ENCODE measurements around the gene PTPDC1. TPM values are rescaled to one million over a fixed set of nuclear protein-coding genes. Genes with fewer than 3 reads are reported as not detected.

PTPDC1 gene
- total and polyA plus RNA-seq, 9 of the 15 experiments (the other 6 are each of a cell fraction or from before 2014, with no cell fraction given) = 1.1 to 8.1 (median 5.7) TPM

DNA sequence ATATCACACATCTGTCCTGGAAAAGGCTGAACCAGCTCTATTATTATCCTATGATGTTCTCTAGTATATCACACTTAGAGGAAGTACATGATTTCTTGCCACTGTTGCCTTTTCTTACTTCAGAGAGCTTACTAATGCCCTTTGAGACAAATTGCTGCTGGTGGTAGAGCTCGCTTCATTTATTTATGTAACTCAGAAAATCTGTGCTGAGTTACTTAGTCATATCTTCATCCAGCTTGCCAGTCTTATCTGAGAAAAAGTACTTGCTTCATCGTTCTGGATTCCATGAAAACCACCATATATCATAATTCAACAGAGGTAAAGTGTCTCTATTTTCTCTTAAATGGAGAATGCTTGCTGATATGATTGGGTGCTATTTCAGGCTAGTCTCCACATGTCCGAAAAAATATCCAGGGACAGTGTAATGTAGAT is 26.6 kb downstream of the PTPDC1 start (continued):
- TF ChIP-seq SOX6 (IDR thresholded peaks at IDR 0.05) (0 out of 2 replicates have a peak, but pooled peaks have one; percentile 43), KLF16 (IDR thresholded peaks at IDR 0.05) (peak; percentile 84; the same call in 1 of the 2 replicates), FOS (IDR thresholded peaks at IDR 0.05; ENCODE audit: extremely low read depth, insufficient read length) (no peak), ZNF347 (CRISPR knock-in tag; IDR thresholded peaks at IDR 0.05; ENCODE audit: low read depth) (no peak), CHCHD3 (CRISPR knock-in tag; IDR thresholded peaks at IDR 0.05) (no peak), SAFB2 (IDR thresholded peaks at IDR 0.05; ENCODE audit: borderline replicate concordance, low read depth, low read length, severe bottlenecking) (no peak), TSC22D4 (tag; IDR thresholded peaks at IDR 0.05) (no peak), KLF1 (tag; IDR thresholded peaks at IDR 0.05) (no peak), CTBP1 (IDR thresholded peaks at IDR 0.05; ENCODE audit: borderline replicate concordance) (peak; percentile 39; the same call in 1 of the 2 replicates), MNT (conservative IDR thresholded peaks at IDR 0.05) (peak; percentile 36 to 61; a peak in 3 of 4 replicates), EP400 (IDR thresholded peaks at IDR 0.05) (peak; percentile 45; the same call in 1 of the 2 replicates), C11orf30 (IDR thresholded peaks at IDR 0.05; ENCODE audit: low read depth) (0 out of 2 replicates have a peak, but pooled peaks have one; percentile 19), RHOXF2B (CRISPR knock-in tag; conservative IDR thresholded peaks at IDR 0.05) (no peak), E2F3 (CRISPR knock-in tag; IDR thresholded peaks at IDR 0.05) (no peak), CEBPB (tag; IDR thresholded peaks at IDR 0.05) (peak; percentile 80), YBX1 (IDR thresholded peaks at IDR 0.05) (no peak), ZBTB33 (CRISPR knock-in tag; IDR thresholded peaks at IDR 0.05) (no peak), MCM3 (IDR thresholded peaks at IDR 0.05) (no peak), KDM2B (CRISPR knock-in tag; IDR thresholded peaks at IDR 0.05) (no peak), MEIS2 (IDR thresholded peaks at IDR 0.05; ENCODE audit: partially characterized antibody) (peak; percentile 97), SMARCC2 (IDR thresholded peaks at IDR 0.05; ENCODE audit: low read depth) (peak; percentile 58; the same call in 1 of the 2 replicates), XRCC5 (IDR thresholded peaks at IDR 0.05; ENCODE audit: low read depth, low read length) (no peak), FOXM1 (IDR thresholded peaks at IDR 0.05; ENCODE audit: low read depth) (peak; percentile 60; the same call in 1 of the 2 replicates), FOXM1 (CRISPR knock-in tag; IDR thresholded peaks at IDR 0.05; ENCODE audit: low read depth) (no peak), NCOR1 (IDR thresholded peaks at IDR 0.05) (peak; percentile 92)
- TF ChIP-seq, protein P1, sequence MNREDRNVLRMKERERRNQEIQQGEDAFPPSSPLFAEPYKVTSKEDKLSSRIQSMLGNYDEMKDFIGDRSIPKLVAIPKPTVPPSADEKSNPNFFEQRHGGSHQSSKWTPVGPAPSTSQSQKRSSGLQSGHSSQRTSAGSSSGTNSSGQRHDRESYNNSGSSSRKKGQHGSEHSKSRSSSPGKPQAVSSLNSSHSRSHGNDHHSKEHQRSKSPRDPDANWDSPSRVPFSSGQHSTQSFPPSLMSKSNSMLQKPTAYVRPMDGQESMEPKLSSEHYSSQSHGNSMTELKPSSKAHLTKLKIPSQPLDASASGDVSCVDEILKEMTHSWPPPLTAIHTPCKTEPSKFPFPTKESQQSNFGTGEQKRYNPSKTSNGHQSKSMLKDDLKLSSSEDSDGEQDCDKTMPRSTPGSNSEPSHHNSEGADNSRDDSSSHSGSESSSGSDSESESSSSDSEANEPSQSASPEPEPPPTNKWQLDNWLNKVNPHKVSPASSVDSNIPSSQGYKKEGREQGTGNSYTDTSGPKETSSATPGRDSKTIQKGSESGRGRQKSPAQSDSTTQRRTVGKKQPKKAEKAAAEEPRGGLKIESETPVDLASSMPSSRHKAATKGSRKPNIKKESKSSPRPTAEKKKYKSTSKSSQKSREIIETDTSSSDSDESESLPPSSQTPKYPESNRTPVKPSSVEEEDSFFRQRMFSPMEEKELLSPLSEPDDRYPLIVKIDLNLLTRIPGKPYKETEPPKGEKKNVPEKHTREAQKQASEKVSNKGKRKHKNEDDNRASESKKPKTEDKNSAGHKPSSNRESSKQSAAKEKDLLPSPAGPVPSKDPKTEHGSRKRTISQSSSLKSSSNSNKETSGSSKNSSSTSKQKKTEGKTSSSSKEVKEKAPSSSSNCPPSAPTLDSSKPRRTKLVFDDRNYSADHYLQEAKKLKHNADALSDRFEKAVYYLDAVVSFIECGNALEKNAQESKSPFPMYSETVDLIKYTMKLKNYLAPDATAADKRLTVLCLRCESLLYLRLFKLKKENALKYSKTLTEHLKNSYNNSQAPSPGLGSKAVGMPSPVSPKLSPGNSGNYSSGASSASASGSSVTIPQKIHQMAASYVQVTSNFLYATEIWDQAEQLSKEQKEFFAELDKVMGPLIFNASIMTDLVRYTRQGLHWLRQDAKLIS (CRISPR knock-in tag; IDR thresholded peaks at IDR 0.05) = no peak

Data from K562 (cell line).